Loucy (cell line): ENCODE results near the gene BABAM2.
"Not testable (repeated sequence)": the region's sequence is repeated elsewhere in the genome, so short reads cannot be mapped to it uniquely, and the experiment has no call there.

ENCODE experiments used
- H2AFZ ChIP-seq: fragments of 200-600 bp; sonication (generic); 2 replicates; pipeline ENCODE4 v1.6.0; 2016; ENCODE audit warnings: antibody characterized with exemption, mild to moderate bottlenecking, low read length, moderate library complexity
- H3F3A ChIP-seq: fragments of 200-600 bp; 2 replicates; pipeline ENCODE4 v1.6.0; 2016; ENCODE audit warnings: antibody characterized with exemption, low read depth, mild to moderate bottlenecking
- H3K27me3 ChIP-seq: fragments of 200-600 bp; sonication (generic); 2 replicates; pipeline ENCODE4 v1.6.1; 2014; ENCODE audit warnings: low read length, mild to moderate bottlenecking; ENCODE audit not compliant: insufficient read depth, poor library complexity, severe bottlenecking
- H3K36me3 ChIP-seq: fragments of 200-600 bp; sonication (generic); 2 replicates; pipeline ENCODE4 v1.6.1; 2016; ENCODE audit warnings: low read length; ENCODE audit not compliant: insufficient read depth
- H3K4me1 ChIP-seq: fragments of 200-600 bp; sonication (generic); 2 replicates; pipeline ENCODE4 v1.5.1; 2014; ENCODE audit warnings: low read length, mild to moderate bottlenecking; ENCODE audit not compliant: insufficient read depth, poor library complexity, severe bottlenecking
- H3K4me2 ChIP-seq: fragments of 200-600 bp; sonication (generic); 2 replicates; pipeline ENCODE4 v1.6.0; 2014; ENCODE audit warnings: antibody characterized with exemption, low read length, low read depth, mild to moderate bottlenecking; ENCODE audit not compliant: poor library complexity, severe bottlenecking
- H3K4me3 ChIP-seq: fragments of 200-600 bp; sonication (generic); 2 replicates; pipeline ENCODE4 v1.5.1; 2014; ENCODE audit warnings: low read length, mild to moderate bottlenecking, mixed read lengths; ENCODE audit not compliant: poor library complexity, severe bottlenecking
- H3K79me2 ChIP-seq: fragments of 200-600 bp; sonication (generic); 2 replicates; pipeline ENCODE4 v1.6.1; 2014; ENCODE audit warnings: low read length; ENCODE audit not compliant: insufficient read depth
- H3K9ac ChIP-seq: fragments of 200-600 bp; sonication (generic); 2 replicates; pipeline ENCODE4 v1.6.0; 2014; ENCODE audit warnings: mild to moderate bottlenecking, low read depth, low read length, moderate library complexity; ENCODE audit not compliant: poor library complexity, severe bottlenecking
- H3K9me2 ChIP-seq: fragments of 200-600 bp; sonication (generic); replicated peaks from 2 replicates; pipeline ENCODE4 v1.6.1; 2016; ENCODE audit warnings: low read depth, low read length, mixed read lengths
- H3K9me3 ChIP-seq: fragments of 200-600 bp; sonication (generic); 2 replicates; pipeline ENCODE4 v1.6.1; 2014; ENCODE audit warnings: mild to moderate bottlenecking, antibody characterized with exemption, low read length, low read depth; ENCODE audit not compliant: insufficient read depth
- H4K20me1 ChIP-seq: fragments of 200-600 bp; sonication (generic); 2 replicates; pipeline ENCODE4 v1.6.0; 2014; ENCODE audit warnings: antibody characterized with exemption, low read length, mild to moderate bottlenecking; ENCODE audit not compliant: insufficient read depth, poor library complexity, severe bottlenecking
- CTCF ChIP-seq: fragments of 200-600 bp; sonication (generic); conservative IDR thresholded peaks from 2 replicates; pipeline ENCODE4 v1.5.1; 2014; ENCODE audit warnings: mild to moderate bottlenecking, antibody characterized with exemption, low read length
- EZH2phosphoT487 ChIP-seq: fragments of 200-600 bp; IDR thresholded peaks from 2 replicates; pipeline ENCODE4 v1.6.1; 2018; ENCODE audit warnings: antibody characterized with exemption, mild to moderate bottlenecking, moderate library complexity, borderline replicate concordance

Gene BABAM2

GRCh38 chr2:27973592-27973991 is 83.1 kb downstream of the BABAM2 start:
- Histone ChIP-seq H3K9me2 (no peaks in the 10 kb centered on the region), H2AFZ (no peak overlapping the region)

GRCh38 chr2:27976308-27976707 is 85.8 kb downstream of the BABAM2 start:
- Histone ChIP-seq H3K36me3 (no peaks in the 10 kb centered on the region), H4K20me1 (no peaks in the 10 kb centered on the region), H3K9ac (no peak overlapping the region), H2AFZ (no peak overlapping the region), H3K27me3 (no peaks in the 10 kb centered on the region), H3K9me3 (no peaks in the 10 kb centered on the region), H3F3A (no peaks in the 10 kb centered on the region; the same call in 1 of the 2 replicates), H3K4me3 (no peak overlapping the region), H3K4me1 (peaks cover 14% of the 10 kb centered on the region), H3K4me2 (no peak overlapping the region), H3K9me2 (no peaks in the 10 kb centered on the region), H3K79me2 (no peaks in the 10 kb centered on the region; the same call in 1 of the 2 replicates)
- TF ChIP-seq CTCF, result no peak
- TF ChIP-seq EZH2phosphoT487, result no peak

More at GRCh38 chr2:27973592-27973991, 83.1 kb downstream of the BABAM2 start:
- H3K27me3 ChIP-seq, result no peaks in the 10 kb centered on the region
- peak; percentile 44 for TF ChIP-seq CTCF
- TF ChIP-seq EZH2phosphoT487, result no peak
- H3K4me3 ChIP-seq, result no peak overlapping the region
- no peaks in the 10 kb centered on the region for H3F3A ChIP-seq
- H3K9ac ChIP-seq, result no peak overlapping the region
- H3K79me2 ChIP-seq, result no peaks in the 10 kb centered on the region
- no peaks in the 10 kb centered on the region for H3K36me3 ChIP-seq
- no peaks in the 10 kb centered on the region for H4K20me1 ChIP-seq
- peaks cover 8% of the 10 kb centered on the region; the same call in 1 of the 2 replicates for H3K9me3 ChIP-seq
- H3K4me2 ChIP-seq, result no peak overlapping the region
- H3K4me1 ChIP-seq, result peaks cover 5% of the 10 kb centered on the region

- Histone ChIP-seq H3F3A (no peaks in the 10 kb centered on the region; the same call in 1 of the 2 replicates), H3K9me3 (no peaks in the 10 kb centered on the region), H3K79me2 (peaks cover 1% of the 10 kb centered on the region; the same call in 1 of the 2 replicates), H3K4me2 (no peak overlapping the region), H3K36me3 (no peaks in the 10 kb centered on the region), H3K9ac (no peak overlapping the region), H3K4me3 (no peak overlapping the region), H3K9me2 (no peaks in the 10 kb centered on the region), H3K27me3 (no peaks in the 10 kb centered on the region), H4K20me1 (no peaks in the 10 kb centered on the region), H2AFZ (no peak overlapping the region), H3K4me1 (peaks cover 10% of the 10 kb centered on the region)
- TF ChIP-seq EZH2phosphoT487 (no peak), CTCF (no peak)
Observed at GRCh38 chr2:27977731-27978312, 87.3 kb downstream of the BABAM2 start.

- H3K4me2 ChIP-seq, H3K4me1 ChIP-seq, H3K27me3 ChIP-seq, H3K4me3 ChIP-seq, H3K36me3 ChIP-seq, H3K9me2 ChIP-seq, H4K20me1 ChIP-seq, H3K9me3 ChIP-seq, H2AFZ ChIP-seq, H3K9ac ChIP-seq, H3K79me2 ChIP-seq, H3F3A ChIP-seq: not testable (repeated sequence)
Observed at GRCh38 chr2:27978761-27979160, 88.2 kb downstream of the BABAM2 start.
